Activated CD8-positive, alpha-beta memory T cell treated with anti-CD3 and anti-CD28 coated beads, Interleukin-2, amount 10 ng/mL, durations not matched to agents 7 days and 5 days (primary cell): ENCODE data around the gene UROC1. TPM values are rescaled to one million over a fixed set of nuclear protein-coding genes. Genes with fewer than 3 reads are reported as not detected.

Experiments used
- ATAC-seq: fragments of 150-1000 bp; cut with Tn5 transposase; one replicate; pipeline ENCODE4 v1.10.0; 2021; ENCODE audit warnings: moderate library complexity
- CTCF ChIA-PET: fragments of 350-600 bp; sonication (Branson Sonifier 250); formaldehyde crosslinking; loops from one replicate; lab custom pipeline; 2021; ENCODE audit warnings: antibody characterized with exemption; lab: Charles Lee
- DNase-seq: peaks from one replicate; pipeline ENCODE4 v3.0.0-alpha.2; 2020
- H3K27ac Mint-ChIP-seq: one replicate; pipeline ENCODE4 v1.8.0; 2021; ENCODE audit warnings: mild to moderate bottlenecking, mixed read lengths
- H3K27me3 Mint-ChIP-seq: one replicate; pipeline ENCODE4 v1.8.0; 2021; ENCODE audit warnings: mixed read lengths
- H3K36me3 Mint-ChIP-seq: one replicate; pipeline ENCODE4 v1.8.0; 2021; ENCODE audit warnings: mild to moderate bottlenecking, mixed read lengths
- H3K4me1 Mint-ChIP-seq: one replicate; pipeline ENCODE4 v1.8.0; 2021; ENCODE audit warnings: mixed read lengths
- H3K4me3 Mint-ChIP-seq: one replicate; pipeline ENCODE4 v1.8.0; 2021; ENCODE audit warnings: mild to moderate bottlenecking, moderate library complexity, mixed read lengths
- H3K9me3 Mint-ChIP-seq: one replicate; pipeline ENCODE4 v1.8.0; 2022; ENCODE audit warnings: low read depth, mixed read lengths
- total RNA-seq, 2 experiments: library from RNA; stranded (reverse); gene quantifications; one replicate each; pipeline ENCODE4 v1.2.3, GENCODE V29; 2021

UROC1 gene
- total RNA-seq, 2 experiments from 2014 or later: not detected

DNA sequence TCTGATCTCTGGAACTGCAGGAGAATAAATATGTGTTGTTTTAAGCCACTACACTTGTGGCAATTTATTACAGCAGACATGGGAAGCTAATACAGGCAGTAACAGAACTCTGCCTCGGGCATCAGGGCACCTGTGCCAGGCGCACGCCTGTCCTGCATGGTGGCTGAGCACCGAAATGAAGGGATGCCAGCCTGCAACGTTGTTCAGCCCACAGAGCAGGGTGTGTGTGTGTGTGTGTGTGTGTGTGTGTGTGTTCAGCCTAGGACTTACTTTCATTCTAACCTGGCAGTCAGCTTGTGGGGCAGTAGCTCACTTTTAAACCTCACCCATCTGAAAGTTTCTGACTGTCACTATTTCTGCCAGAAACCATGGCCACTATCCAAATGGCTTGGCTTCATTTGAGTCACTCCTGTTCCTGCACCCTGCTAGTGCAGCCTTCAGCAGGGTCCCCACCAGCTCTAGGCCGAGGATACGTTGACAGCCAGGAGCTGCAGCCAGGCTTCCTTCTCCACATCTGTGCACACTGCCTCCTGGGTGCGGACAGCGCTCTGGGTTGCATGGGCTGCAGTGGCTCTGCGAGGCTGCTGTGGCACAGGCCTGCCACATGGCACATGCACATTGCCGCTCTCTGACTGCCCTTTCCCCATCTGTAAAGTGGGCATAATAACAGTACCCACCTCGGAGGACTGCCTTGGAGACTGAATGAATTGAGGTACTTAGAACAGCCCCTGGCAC, 4.5 kb downstream of the UROC1 start:
- no peaks in the 10 kb centered on the region for H3K4me1 Mint-ChIP-seq
- ATAC-seq: no peak
- CTCF ChIA-PET: no interaction called here

DNA sequence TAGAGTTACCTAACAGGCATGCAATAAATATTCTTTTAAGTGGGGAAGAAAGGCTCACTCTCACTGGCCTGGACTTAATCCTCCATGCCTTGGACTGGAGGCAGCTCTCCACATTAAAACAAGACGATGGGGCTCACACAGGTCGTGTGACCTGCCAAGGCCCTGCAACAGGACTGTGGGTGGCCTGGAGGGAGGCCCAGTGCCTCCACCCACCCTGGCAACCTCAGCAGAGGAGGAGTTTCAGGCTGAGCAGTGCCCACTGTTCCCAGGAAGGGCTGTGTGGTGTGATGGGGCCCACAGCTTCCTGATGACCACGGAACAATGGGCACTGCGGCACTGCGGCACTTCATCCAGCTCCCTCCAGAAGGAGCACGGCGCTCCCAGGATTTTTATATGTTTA, 5.5 kb downstream of the UROC1 start:
- Mint-ChIP-seq H3K4me3 (no peak overlapping the region), H3K27ac (no peak overlapping the region), H3K4me1 (no peaks in the 10 kb centered on the region), H3K9me3 (no peaks in the 10 kb centered on the region), H3K27me3 (no peaks in the 10 kb centered on the region), H3K36me3 (no peaks in the 10 kb centered on the region)
- CTCF ChIA-PET: interaction anchor here (1.6 kb wide), 1 partner anchor 11 kb away, joined by 4 read pairs; no protein-coding TSS in a partner anchor
- DNase-seq: no peak
- ATAC-seq: no peak

More for the DNA sequence above, 4.5 kb downstream of the UROC1 start:
- Mint-ChIP-seq H3K9me3 (no peaks in the 10 kb centered on the region), H3K27ac (no peak overlapping the region), H3K27me3 (no peaks in the 10 kb centered on the region), H3K36me3 (no peaks in the 10 kb centered on the region), H3K4me3 (no peak overlapping the region)
- no peak for DNase-seq

DNA sequence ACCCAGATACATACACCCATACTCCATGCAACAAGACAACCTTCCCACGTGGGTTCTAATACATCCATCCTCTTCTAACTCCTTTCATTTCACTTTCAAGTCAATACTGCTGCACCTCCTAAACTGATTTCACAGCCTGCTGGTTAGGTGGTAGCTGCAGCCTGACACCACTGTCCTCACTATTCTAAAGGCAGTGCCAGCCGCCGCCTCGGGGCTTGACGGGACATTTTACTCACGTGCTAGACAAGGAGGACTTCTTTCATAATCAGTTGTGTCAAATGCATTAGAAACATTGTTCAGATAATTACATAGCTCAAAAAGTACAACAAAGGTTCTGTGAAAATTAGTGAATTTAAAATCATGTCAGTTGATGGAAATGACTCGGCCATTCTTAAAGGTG, 6.3 kb downstream of the UROC1 start:
- no peaks in the 10 kb centered on the region for H3K4me1 Mint-ChIP-seq
- H3K27me3 Mint-ChIP-seq: no peaks in the 10 kb centered on the region
- no peak overlapping the region for H3K27ac Mint-ChIP-seq
- H3K36me3 Mint-ChIP-seq: no peaks in the 10 kb centered on the region
- CTCF ChIA-PET: interaction anchor here (1.6 kb wide), 1 partner anchor 11 kb away, joined by 4 read pairs; no protein-coding TSS in a partner anchor
- no peak overlapping the region for H3K4me3 Mint-ChIP-seq
- ATAC-seq (no peak), DNase-seq (no peak)
- H3K9me3 Mint-ChIP-seq: no peaks in the 10 kb centered on the region

DNA sequence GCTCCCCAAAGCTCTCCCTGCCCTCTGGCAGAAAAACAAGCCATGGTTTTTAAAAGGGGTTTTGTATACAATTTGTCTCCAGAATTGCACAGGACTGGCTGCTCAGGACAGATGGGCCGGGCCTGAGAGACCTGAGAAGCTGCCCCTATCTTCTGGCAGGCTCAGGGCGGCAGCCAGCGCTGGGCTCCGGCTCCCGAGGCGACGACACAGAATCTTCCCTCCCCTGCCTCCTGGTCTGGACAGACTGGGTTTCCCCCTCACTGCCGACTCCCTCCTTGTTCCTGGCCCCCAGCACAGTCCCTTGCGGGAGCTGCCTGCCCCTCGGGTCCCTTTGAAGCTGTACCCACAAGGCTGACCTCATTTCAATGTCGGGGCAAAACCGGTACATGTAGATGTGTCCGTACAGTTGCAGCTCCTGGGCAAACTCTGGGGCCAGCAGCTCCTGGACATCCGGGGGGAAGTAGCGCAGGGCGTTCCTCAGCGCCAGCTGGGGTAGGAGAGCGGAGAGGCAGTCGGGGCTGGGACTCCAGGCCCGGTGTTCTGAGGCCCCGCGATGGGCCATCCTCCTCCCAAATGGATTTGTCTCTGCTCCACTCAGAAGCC, 7.2 kb downstream of the UROC1 start:
- H3K27ac Mint-ChIP-seq: no peak overlapping the region
- no peaks in the 10 kb centered on the region for H3K4me1 Mint-ChIP-seq
- no peak overlapping the region for H3K4me3 Mint-ChIP-seq
- H3K9me3 Mint-ChIP-seq: no peaks in the 10 kb centered on the region
- H3K36me3 Mint-ChIP-seq: no peaks in the 10 kb centered on the region
- no peak for DNase-seq
- no peaks in the 10 kb centered on the region for H3K27me3 Mint-ChIP-seq
- ATAC-seq: no peak
- CTCF ChIA-PET: interaction anchor here (1.5 to 1.6 kb wide), 2 partner anchors 8 to 12 kb away, joined by 4 to 5 read pairs; no protein-coding TSS in a partner anchor

DNA sequence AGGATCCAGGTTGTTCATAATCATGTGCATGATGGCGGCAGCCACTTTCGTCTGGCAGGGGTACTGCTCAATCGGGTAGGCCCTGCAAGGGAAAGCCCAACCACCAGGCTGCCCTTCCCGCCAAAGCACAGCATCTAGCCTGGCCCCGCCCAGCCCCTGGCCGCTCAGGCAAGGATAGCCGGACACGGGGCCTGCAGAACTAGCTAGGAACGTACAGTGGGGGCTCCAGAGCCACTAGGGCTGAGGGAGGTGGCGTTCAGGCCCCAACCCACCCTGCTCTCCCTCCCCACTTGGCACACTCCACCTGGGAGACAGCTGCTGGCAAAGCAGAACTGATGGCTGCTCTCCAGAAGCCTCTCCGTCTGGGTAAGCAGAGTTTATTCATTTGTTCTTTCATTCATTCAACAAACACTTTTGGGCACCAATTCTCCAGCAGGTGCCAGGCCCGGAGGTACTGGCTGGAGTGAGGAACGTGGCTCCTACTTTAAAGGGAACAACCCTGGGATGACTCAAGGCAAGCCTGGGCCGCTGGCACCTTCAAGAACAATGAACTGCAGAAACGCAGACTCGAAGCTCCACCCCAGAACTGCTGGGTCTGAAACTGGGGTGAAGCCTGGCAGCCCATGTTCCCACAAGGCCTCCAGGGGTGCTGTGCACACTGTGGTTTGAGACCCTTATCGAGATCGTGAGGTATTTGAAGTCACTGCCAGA, 7.8 kb downstream of the UROC1 start:
- H3K36me3 Mint-ChIP-seq: no peaks in the 10 kb centered on the region
- H3K9me3 Mint-ChIP-seq: no peaks in the 10 kb centered on the region
- no peak for DNase-seq
- CTCF ChIA-PET: interaction anchor here (1.0 to 1.5 kb wide), 2 partner anchors 9 to 13 kb away, joined by 3 to 5 read pairs; no protein-coding TSS in a partner anchor
- H3K4me3 Mint-ChIP-seq: no peak overlapping the region
- no peak overlapping the region for H3K27ac Mint-ChIP-seq
- no peaks in the 10 kb centered on the region for H3K27me3 Mint-ChIP-seq
- no peak for ATAC-seq
- no peaks in the 10 kb centered on the region for H3K4me1 Mint-ChIP-seq

DNA sequence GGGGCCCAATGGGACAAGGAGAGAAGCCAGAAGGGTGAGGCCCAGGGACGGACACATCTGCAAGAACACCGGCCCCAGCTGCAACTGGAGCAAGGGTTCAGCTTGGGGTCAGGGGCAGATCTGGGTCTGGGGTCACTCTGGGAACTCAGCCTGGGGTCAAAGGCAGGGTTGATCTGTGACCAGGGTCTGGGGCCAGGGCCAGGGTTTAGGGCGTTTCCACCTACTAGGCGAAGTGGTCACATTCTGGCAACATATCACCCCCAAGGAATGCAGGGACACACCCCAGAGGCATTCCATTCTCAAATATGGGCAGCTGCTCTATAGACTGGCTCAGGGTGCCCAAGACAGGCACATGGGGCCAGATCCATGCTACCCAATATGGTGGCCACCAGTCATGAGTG, 9.0 kb downstream of the UROC1 start:
- ATAC-seq (no peak), DNase-seq (no peak)
- Mint-ChIP-seq H3K4me1 (no peaks in the 10 kb centered on the region), H3K27me3 (no peaks in the 10 kb centered on the region), H3K36me3 (no peaks in the 10 kb centered on the region), H3K9me3 (no peaks in the 10 kb centered on the region), H3K4me3 (no peak overlapping the region), H3K27ac (no peak overlapping the region)
- CTCF ChIA-PET: interaction anchor here (1.0 kb wide), 1 partner anchor 15 kb away, joined by 3 read pairs; no protein-coding TSS in a partner anchor

DNA sequence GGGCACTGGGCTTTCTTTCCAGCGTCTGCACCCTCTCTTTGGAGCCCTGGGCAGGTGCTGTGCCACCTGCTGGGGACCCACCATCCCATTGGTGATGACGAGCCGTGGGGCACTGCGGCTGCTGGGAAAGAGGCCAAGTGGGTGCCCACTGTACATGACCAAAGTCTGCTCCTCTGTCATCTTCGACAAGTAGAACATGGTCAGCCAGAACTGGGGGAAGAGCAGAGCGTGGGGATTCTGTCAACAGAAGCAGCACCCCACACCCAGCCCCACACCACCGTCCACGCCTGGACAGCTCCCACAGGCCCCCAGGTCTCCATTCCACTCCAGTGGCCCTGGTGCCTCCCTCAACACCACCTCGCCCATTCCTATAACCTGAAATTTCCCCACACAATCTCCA, 9.7 kb downstream of the UROC1 start:
- Mint-ChIP-seq H3K36me3 (no peaks in the 10 kb centered on the region), H3K27ac (no peak overlapping the region), H3K4me1 (no peaks in the 10 kb centered on the region), H3K4me3 (no peak overlapping the region), H3K9me3 (no peaks in the 10 kb centered on the region), H3K27me3 (no peaks in the 10 kb centered on the region)
- ATAC-seq (no peak), DNase-seq (no peak)
- CTCF ChIA-PET: no interaction called here

DNA sequence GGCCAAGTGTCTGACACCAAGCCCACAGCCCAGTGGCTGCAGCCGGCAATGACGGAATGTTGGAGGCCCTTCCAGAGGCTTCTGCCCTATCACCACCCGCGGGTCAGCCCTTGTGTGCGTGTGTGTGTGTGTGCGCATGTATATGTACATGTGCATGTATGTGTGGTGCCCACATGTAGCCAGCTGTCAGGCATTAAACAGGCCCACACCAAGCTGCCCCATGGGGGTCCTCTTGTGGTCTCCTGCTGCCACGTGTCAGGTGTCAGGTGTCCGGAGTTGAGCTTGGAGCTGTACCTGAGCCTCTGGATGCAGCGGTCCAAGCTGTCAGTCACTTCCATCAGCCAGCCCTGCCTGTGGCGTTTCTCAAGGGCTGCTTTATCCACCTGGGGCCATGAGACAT, 13.9 kb downstream of the UROC1 start:
- ATAC-seq: no peak
- DNase-seq: no peak
- H3K27me3 Mint-ChIP-seq: no peaks in the 10 kb centered on the region
- CTCF ChIA-PET: no interaction called here
- H3K9me3 Mint-ChIP-seq: no peaks in the 10 kb centered on the region
- H3K4me1 Mint-ChIP-seq: no peaks in the 10 kb centered on the region
- H3K4me3 Mint-ChIP-seq: no peak overlapping the region
- no peaks in the 10 kb centered on the region for H3K36me3 Mint-ChIP-seq
- no peak overlapping the region for H3K27ac Mint-ChIP-seq

DNA sequence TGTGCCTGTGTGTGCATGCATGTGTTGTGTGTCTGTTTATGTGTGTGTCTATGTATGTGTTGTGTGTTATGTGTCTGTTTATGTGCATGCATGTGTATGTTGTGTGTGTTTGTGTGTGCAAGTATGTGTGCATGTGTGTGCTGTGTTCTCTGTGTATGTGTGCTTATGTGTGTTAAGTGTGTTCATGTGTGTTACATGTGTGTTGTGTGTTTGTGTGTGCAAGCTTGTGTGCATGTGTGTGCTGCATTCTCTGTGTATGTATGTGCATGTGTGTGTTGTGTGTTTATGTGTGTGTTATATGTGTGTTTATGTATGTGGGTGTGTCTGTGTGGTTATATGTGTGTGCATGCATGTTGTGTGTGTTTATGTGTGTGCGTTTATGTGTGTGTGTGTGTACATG, 14.9 kb downstream of the UROC1 start:
- Mint-ChIP-seq H3K4me1 (no peaks in the 10 kb centered on the region), H3K27ac (no peak overlapping the region), H3K4me3 (no peak overlapping the region), H3K27me3 (no peaks in the 10 kb centered on the region), H3K36me3 (no peaks in the 10 kb centered on the region), H3K9me3 (no peaks in the 10 kb centered on the region)
- CTCF ChIA-PET: no interaction called here
- DNase-seq (no peak), ATAC-seq (no peak)

DNA sequence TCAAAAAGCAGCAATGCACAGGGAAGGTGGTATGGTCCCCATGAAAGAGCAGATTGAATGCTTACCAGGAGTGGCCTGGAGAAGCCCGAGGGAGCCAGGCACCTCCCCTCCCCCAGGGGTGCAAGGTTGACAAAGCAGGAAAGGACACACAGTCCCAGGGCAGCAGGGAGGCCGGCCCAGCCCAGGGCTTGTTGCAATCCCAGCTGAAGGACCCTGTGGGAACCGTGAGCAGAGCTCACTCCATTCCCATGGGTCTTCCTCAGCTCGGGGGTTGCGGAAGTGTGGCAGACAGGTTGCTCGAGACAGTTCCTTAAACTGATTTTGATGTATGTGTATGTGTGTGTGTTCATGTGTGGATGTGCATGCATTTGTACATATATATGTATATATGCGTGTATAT, 15.8 kb downstream of the UROC1 start:
- no peak for ATAC-seq
- H3K36me3 Mint-ChIP-seq: no peaks in the 10 kb centered on the region
- H3K27ac Mint-ChIP-seq: no peak overlapping the region
- CTCF ChIA-PET: no interaction called here
- no peaks in the 10 kb centered on the region for H3K9me3 Mint-ChIP-seq
- peaks cover 4% of the 10 kb centered on the region for H3K4me1 Mint-ChIP-seq
- no peak overlapping the region for H3K4me3 Mint-ChIP-seq
- H3K27me3 Mint-ChIP-seq: no peaks in the 10 kb centered on the region
- DNase-seq: no peak

DNA sequence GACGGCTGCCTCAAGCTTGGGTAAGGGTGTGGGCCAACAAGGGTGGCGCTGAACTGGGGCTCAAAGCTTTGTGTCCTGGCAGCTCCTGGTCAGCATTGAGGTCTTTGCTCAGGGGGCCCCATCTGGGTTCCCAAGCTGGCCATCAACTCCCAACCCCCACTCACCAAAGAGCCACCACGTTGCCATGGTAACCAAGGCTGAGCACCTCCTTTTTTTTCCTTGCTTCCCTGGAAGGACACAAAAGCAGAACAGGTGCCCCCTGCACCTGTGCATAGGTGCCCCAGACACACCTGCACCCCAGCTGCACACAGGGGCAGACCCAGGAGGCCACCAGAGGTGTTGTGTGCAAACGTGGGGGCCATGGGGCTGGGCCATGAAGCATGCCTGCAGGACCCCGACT, 16.5 kb downstream of the UROC1 start:
- Mint-ChIP-seq H3K27ac (no peak overlapping the region), H3K27me3 (no peaks in the 10 kb centered on the region)

DNA sequence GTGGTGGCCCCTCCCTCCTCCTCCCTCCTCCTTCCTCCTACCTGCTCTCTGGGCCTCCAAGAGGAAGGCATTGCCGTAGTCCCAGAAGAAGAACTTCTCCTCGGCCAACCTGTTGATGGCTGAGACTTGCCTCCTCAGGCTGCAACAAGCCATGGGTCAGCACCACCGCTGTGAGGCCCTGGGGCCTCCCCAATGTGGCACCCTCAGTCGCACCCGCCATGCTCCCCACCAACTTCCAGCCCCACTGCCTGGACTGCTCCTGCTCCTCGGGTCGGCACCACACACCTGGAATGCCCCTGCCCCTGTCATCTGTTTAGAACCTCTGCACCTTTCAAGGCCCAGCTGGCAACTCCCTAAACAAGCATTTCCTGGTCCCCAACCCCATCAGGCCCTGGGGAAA, 17.6 kb downstream of the UROC1 start:
- peaks cover 4% of the 10 kb centered on the region for H3K4me1 Mint-ChIP-seq
- CTCF ChIA-PET: no interaction called here
- no peaks in the 10 kb centered on the region for H3K36me3 Mint-ChIP-seq
- no peaks in the 10 kb centered on the region for H3K9me3 Mint-ChIP-seq
- H3K4me3 Mint-ChIP-seq: no peak overlapping the region
- no peak overlapping the region for H3K27ac Mint-ChIP-seq
- DNase-seq: no peak
- H3K27me3 Mint-ChIP-seq: no peaks in the 10 kb centered on the region
- ATAC-seq: no peak

More for the DNA sequence above, 16.5 kb downstream of the UROC1 start:
- Mint-ChIP-seq H3K4me1 (peaks cover 4% of the 10 kb centered on the region), H3K9me3 (no peaks in the 10 kb centered on the region), H3K4me3 (no peak overlapping the region), H3K36me3 (no peaks in the 10 kb centered on the region)
- CTCF ChIA-PET: no interaction called here
- DNase-seq (no peak), ATAC-seq (no peak)

DNA sequence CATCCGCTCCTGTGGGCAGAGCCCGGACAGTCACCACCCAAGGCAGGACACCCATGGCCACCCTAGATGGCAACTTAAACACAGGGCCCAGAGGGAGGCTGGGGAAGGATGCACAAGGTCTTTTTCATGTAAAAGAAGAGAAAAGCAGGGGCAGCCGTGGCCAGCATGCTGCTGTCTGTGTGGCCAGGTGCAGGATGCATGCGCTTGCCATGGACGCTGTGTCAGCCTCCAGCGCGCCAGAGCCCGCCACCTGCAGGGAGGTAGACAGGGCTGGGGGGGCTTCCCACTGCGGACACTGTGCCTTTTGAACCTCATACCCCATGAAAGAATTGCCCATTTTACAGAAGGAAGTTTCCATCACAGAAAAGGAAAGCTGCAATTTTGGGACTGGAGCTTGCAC, 18.2 kb downstream of the UROC1 start:
- CTCF ChIA-PET: no interaction called here
- no peaks in the 10 kb centered on the region for H3K36me3 Mint-ChIP-seq
- H3K4me3 Mint-ChIP-seq: no peak overlapping the region
- no peak overlapping the region for H3K27ac Mint-ChIP-seq
- no peaks in the 10 kb centered on the region for H3K9me3 Mint-ChIP-seq
- H3K27me3 Mint-ChIP-seq: no peaks in the 10 kb centered on the region
- ATAC-seq (no peak), DNase-seq (no peak)
- peaks cover 5% of the 10 kb centered on the region for H3K4me1 Mint-ChIP-seq
